Endometrial microvascular endothelial cells (primary cell): ENCODE measurements around the gene IGSF9. TPM values are rescaled to one million over a fixed set of nuclear protein-coding genes. Genes with fewer than 3 reads are reported as not detected.
"Not testable (repeated sequence)": the region's sequence is repeated elsewhere in the genome, so short reads cannot be mapped to it uniquely, and the experiment has no call there.

ENCODE experiments used
- in situ Hi-C: cut with HindIII; loops from 2 replicates; pipeline ENCODE4 v1.10.0; 2017; ENCODE audit warnings: low sequenced_read_pairs, low pct_unique_long_range_greater_than_20kb; ENCODE audit errors: inconsistent ontology term
- total RNA-seq: library from RNA; depleted of rRNA; stranded (reverse); fragments of >200 nt; gene quantifications from one replicate; pipeline ENCODE4 v1.2.3, GENCODE V29; 2015; ENCODE audit errors: inconsistent ontology term

Gene IGSF9
- total RNA-seq, 1 donor from 2014 or later: not detected

DNA sequence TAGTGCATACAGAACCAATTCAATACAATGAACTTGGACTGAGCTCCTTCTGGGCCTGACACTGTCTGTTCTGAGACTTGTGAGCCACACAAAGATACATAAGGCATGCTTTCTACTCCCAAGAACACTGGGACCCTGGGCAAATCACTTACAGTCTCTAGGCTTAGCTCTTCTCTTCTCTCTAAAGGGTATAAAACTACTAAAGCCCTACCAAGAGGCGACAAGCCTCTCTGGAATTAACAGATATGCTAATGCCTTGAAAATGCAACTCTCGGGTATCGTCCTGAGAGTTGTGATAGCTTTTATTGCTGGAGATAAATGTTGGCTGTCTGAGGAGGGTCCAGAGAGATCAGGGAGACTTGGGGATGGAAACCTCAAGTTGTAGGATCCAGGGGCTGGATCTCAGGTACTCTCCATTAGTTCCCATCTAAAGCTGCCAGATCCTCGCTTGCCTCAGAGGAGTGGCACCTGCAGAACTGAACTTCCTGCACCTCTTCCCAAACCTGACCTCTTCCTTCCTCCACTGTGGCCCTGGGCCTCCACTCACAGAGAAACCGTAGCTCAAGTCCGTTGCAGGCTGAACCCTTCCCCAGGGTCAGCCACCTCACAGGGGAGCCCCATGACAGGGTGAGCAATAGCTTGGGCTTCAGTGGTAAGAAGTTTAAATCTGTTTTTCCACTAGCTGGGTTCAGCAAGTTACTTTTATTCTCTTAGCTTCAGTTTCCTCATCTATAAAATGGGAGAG lies 33.9 kb downstream of the IGSF9 start:
- in situ Hi-C loops: no loop called here

- in situ Hi-C loops: no loop called here
Measured at GRCh38 chr1:159908031-159908940, 37.1 kb downstream of the IGSF9 start.

DNA sequence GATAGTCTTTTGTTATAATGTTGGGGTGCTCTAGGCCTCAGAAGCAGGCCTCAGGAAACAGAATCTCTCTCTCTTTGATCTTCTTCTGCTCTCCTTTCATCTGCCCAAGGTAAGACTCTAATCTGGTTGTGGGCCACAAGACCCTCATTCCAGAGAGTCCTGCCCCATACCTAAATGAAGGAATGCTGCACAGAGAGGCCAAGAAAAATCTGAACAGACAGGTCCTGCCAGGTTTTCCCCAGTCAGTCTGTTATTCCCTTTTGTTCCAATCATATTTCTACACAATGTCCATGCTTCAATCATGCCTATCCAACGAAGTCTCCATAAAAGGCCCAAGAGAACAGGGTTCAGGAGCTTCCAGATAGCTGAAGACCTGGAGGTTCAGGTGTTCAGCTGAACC lies 38.5 kb downstream of the IGSF9 start:
- in situ Hi-C loops: no loop called here

- in situ Hi-C loops: not testable (repeated sequence)
Measured at GRCh38 chr1:159904036-159904435, 41.4 kb downstream of the IGSF9 start.

GRCh38 chr1:159902541-159902940 lies 42.9 kb downstream of the IGSF9 start:
- in situ Hi-C loops: no loop called here

DNA sequence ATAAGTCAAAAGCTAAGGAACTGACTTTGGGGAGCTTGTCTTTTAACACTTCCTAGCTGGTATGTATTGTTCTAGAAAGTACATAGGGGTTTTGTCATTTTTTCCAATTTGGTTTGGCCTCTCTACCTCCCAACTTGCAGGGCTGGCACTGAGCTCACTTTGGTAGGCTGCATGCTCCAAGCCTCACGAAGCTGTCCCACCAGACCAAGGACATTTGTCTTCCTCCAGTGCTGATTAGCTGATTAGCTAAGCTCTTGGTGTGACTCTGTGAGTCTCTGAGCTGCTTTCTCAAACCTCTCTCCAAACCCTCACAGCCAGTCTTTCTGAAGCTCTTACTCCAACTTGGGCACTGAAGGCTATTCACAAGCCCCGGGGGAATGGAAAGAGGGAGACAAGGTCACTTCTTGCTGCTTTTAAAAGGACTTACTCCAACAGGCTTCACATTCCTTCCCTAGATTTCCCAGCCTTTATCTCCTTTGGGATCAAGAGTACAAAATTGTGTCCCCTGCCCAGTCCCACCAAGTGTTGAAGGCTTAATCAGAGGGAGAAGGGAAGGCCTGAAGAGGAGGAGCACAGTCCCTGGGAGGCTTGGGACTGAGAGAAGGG lies 44.6 kb downstream of the IGSF9 start:
- in situ Hi-C loops: no loop called here

GRCh38 chr1:159900086-159900680 lies 45.2 kb downstream of the IGSF9 start, which contains the start of gene CFAP45:
CFAP45 (minus strand) TSS chr1:159900165; CDS start chr1:159900098, 67 bp downstream.
- in situ Hi-C loops: no loop called here

DNA sequence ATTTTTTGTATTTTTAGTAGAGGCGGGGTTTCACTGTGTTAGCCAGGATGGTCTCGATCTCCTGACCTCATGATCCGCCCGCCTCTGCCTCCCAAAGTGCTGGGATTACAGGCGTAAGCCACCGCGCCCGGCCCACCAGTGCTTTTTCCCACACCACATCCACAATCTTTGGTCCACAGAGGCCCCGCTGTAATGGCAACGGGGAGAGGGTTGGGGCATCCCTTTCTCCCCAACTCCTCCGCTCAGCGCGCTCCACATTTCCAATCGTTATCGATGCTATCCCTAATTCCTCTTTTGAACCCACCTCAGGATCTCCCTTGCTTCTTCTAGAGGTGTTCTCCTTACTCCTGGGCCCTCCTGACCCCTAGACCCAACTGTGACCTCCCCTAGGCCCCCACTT lies 45.8 kb downstream of the IGSF9 start:
- in situ Hi-C loops: loop anchor here (25.0 kb wide), 2 partner anchors 112 to 712 kb away; partner anchors contain the start of gene DUSP23

DNA sequence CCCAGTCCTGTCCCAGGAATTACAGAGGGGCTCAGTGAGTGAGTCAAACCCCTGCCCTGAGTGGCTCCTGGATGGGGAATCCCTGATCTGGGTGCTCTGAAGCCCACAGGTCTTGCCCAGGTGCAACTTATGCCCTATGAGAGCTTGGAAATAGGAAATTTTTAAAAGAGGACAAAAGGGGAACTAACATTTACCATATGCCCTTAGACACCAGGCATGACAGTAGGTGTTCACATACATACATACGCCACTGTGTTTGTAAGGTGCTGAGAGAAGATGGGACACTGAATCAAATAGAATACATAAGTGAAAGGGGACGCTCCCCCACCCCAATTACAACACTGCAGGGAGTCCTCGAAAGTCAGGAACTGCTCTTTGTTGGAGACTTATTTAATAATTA lies 46.9 kb downstream of the IGSF9 start:
- in situ Hi-C loops: loop anchor here (25.0 kb wide), 2 partner anchors 111 to 711 kb away; partner anchors contain the start of gene DUSP23

DNA sequence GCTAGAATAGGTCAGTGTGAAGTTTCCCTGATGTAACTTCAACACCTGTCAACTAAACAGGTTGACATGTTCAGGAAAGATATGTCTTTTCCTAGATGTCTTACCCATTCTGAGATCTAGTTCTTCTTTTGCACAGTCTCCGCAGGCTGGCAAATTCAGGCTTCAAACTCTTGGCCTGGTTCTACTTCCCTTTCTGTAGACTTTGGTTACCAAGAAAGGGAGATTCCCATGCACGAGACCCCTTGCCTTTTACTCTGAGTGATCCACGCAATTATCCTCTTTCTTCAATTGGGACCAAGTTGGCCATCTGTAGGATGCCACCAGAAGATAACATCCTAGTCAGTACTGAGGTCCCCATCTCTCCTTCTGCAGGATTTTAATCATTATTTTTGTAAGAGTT lies 47.5 kb downstream of the IGSF9 start:
- in situ Hi-C loops: loop anchor here (25.0 kb wide), 2 partner anchors 111 to 711 kb away; partner anchors contain the start of gene DUSP23

DNA sequence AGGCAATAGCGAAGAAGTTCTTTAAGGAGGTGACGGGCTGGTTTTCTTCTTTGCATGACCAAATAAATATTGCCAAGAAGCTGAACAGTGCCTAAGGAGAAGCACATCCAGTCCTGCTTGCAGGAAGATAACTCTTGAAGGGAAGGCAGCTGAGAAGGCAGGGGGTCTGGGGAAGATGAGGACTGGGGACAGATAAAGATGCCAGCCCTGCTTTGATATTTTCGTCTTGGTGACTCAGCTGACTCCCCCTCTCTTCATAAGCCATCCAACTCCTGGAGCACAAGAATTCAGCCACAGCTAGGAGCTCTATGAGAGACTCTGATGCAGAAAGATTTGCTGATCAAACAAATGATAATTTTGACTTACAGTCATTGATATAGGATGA lies 48.9 kb downstream of the IGSF9 start:
- in situ Hi-C loops: loop anchor here (25.0 kb wide), 2 partner anchors 109 to 709 kb away; partner anchors contain the start of gene DUSP23

- in situ Hi-C loops: loop anchor here (25.0 kb wide), 2 partner anchors 109 to 709 kb away; partner anchors contain the start of gene DUSP23
Measured at GRCh38 chr1:159895836-159896545, 49.4 kb downstream of the IGSF9 start.

GRCh38 chr1:159895286-159895685 lies 50.1 kb downstream of the IGSF9 start:
- in situ Hi-C loops: loop anchor here (25.0 kb wide), 2 partner anchors 108 to 708 kb away; partner anchors contain the start of gene DUSP23

- in situ Hi-C loops: loop anchor here (25.0 kb wide), 2 partner anchors 106 to 706 kb away; partner anchors contain the start of gene DUSP23
Measured at GRCh38 chr1:159892944-159893343, 52.5 kb downstream of the IGSF9 start.

GRCh38 chr1:159891275-159892157 lies 53.9 kb downstream of the IGSF9 start:
- in situ Hi-C loops: loop anchor here (25.0 kb wide), 2 partner anchors 104 to 704 kb away; partner anchors contain the start of gene DUSP23

- in situ Hi-C loops: loop anchor here (25.0 kb wide), 2 partner anchors 103 to 703 kb away; partner anchors contain the start of gene DUSP23
Measured at GRCh38 chr1:159890390-159890789, 55.0 kb downstream of the IGSF9 start.

DNA sequence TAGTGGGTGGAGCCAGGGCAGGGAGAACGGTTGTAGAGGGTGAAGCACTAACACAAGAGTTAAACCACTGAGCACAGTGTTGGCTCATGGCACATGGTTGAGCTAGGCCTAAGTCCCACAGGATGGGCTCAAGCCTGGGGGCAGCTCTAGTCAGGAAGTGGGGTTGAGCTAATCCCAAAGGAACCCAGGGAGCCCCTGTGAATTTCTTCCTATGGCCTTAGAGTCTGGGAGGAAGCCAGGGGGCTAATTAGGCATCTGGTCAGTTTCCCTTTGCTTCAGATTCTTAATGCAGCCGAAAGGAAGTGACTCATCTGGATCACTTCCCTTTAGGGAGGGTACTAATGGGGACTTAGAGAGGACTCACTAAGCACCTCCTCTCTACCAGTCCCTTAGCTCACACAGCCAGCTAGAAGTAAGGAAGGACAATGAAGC lies 55.6 kb downstream of the IGSF9 start:
- in situ Hi-C loops: loop anchor here (25.0 kb wide), 2 partner anchors 103 to 703 kb away; partner anchors contain the start of gene DUSP23
